NCI-H2227 treated with DMSO at 0.1 percent for 48 hours (cell line): ENCODE data around the gene SLN.

ENCODE experiments used
- DNase-seq: peaks from one replicate; lab custom pipeline; 2025; lab: John Stamatoyannopoulos, UW

SLN gene

DNA sequence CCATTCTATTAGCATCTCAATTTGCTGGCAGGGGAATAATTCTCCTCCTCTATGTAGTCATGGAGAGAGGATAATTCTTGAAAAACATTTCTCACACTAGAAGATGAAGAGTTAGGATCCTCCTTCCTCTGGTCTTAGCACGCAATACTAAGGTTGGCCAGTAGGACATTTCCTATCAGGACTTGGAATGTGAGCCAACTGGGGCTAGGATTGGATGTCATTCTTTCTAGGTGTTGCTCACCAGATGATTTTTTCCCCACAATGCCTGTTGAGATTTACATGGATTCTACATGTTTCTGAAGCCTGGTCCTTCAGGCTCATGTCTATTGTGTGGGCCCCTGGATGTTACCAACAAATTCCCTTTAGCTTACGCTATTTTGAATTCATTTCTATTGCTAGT is 28.0 kb downstream of the SLN start:
- no peak for DNase-seq

DNA sequence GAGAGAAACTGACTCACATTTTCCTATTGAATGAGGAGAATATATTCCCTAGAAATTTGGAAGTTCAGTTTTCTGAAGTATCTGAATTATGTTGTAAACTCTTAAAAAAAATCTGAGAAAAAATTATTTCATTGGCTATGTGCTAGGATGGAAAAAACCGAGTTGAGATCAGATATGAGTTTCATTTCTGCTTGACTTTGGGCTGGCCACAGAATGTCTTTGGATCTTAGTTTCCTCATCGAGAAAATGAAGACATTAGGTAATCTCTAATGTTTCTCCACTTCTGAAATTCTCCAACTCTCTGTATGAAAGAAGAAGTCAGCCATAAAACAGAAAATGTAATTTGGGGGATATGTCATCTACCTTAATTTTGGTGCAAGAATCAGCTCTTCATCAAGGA is 28.8 kb downstream of the SLN start:
- DNase-seq, result no peak

DNA sequence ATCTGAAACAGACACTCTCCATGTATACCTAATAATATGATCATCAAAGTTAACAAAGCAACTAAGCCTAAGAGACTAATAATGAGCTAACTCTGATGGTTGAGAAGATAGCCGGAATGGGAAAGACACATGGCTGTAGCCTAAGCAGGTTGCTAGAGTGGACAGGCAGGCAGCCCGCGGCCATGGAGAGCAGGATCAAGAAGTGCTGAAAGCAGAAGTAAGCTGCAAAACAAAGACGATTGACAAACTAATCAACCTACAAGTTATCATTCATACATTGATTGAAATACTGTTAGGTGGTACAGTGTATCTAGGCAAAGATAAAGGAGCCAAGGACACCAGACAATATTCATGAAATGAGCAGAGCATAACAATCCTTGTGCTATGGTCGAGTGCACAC is 29.3 kb downstream of the SLN start:
- DNase-seq, result no peak

DNA sequence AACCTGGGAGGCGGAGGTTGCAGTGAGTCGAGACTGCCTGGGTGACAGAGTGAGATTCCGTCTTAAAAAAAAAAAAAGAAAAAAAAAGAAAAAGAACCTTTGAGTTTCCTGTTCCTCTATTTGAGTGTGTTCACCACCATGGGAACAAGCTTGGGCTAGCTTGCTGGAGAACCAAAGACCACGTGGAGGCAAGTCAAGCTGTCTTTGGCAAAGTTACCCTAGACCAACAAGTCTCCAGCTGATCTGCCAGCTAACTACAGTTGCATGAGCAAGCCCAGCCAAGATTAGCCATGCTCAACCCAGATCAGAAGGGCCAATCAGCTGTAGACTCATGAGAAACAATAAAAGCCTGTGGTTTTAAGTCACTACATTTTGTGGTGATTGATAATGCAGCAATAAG is 29.7 kb downstream of the SLN start:
- no peak for DNase-seq

DNA sequence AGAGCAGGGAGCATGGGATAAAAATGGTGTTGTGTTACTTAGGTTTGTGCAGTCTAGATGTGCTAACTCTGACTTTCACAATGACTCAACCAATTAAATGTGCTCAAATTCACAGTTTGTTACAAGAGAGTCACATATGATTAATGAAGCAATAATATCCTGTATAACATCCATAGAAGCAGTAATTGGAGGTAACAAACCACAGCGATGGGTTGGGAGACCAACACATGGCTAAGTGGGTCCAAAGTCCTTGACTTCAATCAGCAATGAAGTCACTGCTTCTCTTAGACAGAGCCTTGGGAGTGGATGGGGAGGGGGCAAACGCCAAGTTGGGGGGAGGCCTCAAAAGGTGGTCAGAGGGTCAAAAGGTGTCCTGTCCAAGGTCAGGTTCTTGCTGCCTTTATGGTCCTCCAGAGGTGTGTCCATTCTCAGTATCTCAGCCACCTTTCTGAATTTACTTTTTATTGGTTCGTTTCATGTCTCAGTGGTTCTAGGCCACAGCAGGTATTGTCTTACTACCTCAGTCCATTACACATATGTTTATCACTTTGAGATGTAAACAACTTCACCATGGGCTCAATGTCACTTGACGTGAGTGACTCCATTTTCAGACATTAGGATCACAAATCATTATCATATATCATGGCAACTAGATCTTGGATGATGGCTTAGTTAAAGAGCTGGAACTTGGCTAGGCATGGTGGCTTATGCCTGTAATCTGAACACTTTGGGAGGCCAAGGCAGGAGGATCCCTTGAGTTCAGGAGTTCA is 32.4 kb downstream of the SLN start:
- no peak for DNase-seq

DNA sequence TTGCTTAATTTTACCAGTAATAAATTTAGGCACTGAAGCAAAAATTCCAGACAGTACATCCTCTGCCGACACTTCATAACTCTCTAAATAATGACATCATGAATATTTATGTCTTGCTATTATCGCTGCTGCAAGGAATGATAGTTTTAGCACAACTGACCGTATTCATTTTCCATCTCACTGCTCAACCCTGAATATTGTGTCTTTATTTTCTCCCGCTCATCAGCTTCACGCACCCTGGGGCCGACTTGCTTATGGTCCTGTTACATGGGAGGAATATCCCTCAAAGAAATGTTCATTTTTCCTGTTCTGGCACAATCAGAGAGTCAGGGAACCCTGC is 33.3 kb downstream of the SLN start:
- DNase-seq, result no peak

DNA sequence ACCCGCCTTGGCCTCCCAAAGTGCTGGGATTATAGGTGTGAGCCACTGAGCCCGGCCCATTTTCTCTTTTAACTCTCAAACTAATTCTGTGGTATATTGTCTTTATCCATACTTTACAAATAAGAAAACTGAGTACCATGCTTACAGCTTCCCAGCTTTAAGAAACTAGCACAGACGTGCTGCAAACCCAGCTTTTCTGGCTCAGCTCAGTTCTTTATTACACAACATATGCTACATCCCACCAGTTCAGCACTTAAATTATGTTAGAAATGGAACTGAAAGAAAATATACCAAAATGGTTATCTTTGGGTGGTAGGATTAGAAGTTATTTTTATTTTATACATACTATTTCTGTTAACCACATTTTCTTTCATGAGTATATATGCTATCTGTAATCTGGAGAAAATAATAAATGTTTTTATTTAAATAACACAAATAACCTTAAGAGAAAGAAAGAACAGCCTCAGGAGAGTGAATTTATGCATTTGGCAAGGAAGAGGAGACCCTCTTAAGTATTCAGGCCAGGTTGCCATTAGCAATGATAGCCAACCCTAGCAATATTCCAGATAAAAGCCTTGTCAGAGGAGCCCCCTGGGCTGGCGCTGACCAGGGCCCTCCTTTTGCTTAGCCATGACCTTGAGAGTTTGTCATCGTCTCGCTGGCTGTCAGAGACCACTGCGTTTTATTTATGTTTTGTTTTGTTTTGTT is 33.8 kb downstream of the SLN start:
- no peak for DNase-seq

DNA sequence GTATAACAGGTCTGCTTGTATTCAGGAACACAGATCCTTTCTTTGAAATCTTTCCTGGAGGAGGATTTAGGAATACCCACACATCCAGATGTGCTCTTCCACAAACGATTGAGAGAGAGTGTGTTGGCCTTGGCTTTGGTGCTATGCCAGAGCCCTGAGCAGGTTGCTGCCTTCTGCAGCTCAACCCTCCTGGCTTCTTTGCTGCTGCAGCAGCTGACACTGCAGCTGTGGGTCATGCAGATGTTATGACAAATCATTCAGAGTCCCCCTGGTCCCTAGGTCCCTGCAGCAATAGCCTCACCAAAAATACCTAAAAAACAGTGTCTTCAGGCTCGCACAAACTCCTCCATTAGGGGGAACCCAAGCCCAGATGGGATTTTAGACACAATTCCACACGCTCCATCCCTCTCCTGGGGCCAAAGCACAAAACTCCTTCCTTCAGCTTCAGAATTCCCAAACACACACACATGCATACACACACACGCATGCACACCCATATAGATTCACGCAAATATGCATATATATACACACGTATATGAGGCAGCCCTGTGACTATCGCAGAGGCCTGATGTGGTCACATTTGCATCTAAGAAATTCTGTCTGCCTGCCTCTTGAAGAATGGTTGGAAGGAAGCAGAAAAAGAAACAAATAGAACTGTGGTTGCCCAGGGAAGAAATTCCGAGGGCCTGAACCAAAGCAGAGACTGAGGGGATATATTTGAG is 35.4 kb downstream of the SLN start:
- DNase-seq, result no peak

DNA sequence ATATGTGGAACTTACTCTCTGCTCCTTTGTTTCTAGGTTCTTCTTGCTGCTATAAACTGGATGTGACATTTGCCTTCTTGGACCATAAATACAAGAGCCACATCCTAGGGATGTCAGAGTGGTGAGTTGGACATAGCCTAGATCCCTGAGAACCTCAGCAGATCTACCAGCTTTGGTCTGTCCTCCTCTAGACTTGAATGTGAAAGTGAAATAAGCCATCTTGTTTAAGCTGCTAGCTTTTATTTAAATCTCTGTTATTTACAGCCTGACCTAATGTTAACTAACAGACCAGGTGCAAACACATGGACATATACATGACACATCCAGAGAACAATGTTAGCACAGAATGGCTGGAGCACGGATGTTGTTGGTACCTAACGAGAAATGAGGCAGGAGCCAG is 36.0 kb downstream of the SLN start:
- DNase-seq, result no peak

DNA sequence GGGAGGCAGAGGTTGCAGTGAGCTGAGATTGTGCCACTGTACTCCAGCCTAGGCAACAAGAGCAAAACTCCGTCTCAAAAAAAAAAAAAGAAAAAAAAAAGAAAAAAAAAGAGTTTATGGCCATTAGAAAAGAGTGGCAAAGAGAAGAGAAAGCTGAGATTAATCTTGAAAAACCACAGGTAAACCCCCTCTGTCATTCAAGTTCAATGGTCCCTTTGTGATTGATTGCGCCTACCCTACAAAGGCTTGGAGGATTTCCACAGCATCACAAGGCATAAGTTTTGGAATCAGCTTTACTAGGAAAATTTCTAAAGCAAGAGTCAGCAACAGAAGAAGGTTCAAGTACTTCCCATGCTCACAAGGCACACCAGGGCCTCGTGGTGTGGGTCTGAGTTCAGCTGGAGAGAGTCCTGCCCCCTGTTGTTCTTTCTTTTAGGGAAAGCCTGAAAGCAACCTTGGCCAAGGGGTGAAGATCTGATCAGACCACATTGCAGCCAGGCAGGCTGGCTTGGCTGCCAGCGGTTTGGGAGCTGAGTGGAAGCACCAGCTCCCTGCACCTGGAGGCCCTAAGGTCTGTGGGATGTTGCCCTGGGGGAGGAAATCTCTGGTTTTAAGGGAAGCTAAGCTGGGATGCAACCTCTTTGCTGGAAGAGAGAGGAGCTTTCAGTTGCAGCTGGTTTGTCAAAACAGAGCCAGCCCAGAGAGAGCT is 41.8 kb downstream of the SLN start:
- DNase-seq, result no peak

DNA sequence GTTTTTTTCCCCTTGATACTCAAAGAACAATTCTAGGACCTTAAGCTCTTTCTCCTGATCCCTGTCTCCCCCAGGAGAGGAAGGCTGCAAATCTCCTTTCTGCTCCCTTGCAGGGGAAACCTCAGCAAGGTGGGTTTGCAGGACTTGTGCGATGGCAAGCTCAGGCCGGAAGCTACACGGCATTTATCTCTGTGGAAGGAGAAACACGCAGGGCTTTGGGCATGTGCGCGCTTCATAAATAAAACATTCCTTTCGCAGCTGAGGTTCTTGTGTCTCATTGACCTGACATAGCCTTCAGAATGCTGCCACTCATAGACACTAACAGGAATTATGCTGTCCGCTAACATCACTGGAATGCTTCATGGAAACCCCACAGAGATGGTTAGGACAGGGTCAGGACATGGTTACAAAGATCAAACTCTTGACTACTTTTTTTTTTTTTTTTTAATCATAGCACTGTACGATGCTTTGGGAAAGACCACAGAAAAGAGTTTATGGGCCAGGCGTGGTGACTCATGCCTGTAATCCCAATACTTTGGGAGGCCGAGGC is 42.6 kb downstream of the SLN start:
- no peak for DNase-seq

DNA sequence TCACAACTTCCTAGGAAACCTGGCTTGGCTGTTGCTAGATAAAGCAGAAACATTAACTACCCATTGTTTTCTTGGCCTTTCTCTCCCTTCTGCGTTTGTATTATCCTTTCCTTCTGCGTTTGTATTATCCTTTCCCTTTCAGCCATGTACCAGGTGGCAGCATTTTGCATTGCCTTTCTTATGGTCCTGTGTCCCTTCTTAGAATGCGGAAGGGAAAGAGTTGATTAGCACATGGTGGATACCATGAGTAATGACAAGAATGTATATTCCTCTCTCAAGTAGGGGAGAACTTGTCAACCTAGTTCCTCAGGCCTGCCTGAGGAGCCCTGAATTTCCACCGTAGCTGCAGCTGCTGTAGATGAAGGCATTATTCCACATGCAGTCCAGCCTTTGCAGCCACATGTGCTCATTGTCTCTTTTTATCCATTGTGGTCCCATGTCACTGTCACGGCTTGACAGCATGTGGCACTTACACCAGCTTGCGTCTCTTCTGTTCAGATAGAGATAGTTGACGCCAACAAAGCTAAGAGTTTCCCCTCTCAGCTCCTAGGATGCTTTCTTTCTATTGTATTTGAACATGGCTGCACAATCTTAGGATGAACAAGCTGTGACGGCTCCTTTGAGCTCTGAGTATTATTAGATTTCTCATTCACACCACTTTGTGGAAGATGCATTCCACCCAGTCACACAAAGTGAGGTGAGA is 44.8 kb downstream of the SLN start:
- DNase-seq, result no peak

DNA sequence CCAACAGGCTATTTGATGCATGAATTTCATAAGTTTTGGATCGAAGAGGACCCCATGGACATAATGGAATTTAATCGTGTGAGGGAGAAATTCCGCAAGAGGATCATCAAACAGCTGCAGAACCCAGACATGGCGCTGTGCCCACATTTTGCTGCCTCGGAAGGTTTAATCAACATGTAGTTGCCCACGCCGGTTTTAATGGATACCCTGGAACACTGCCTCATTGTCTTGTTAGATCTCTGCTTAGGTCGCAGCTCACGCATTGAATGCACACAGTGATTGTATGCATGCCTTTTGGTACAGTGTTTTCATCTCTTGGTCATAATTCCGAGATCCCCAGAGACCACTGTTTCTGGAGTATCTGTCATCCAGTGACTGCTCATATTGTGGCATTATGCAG is 46.8 kb downstream of the SLN start:
- DNase-seq, result peak; percentile 13

DNA sequence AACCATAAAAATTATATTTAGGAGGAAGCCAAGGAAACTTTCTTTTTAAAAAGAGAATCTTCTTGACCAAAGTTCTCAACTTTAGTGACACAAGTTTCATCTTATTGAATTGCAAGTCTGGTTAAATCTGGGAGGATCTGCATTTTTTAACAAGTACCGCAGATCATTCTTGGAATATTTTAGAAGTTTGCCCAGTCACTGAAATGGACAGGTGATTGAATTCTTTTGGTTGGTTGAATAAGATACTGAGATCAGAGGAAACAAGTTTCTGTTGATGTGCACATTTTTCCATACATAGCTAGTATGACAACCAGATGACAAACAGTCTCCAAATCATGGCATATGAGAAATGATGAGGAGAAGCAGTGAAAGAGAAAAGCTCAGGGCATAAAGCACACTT is 50.2 kb downstream of the SLN start:
- no peak for DNase-seq

DNA sequence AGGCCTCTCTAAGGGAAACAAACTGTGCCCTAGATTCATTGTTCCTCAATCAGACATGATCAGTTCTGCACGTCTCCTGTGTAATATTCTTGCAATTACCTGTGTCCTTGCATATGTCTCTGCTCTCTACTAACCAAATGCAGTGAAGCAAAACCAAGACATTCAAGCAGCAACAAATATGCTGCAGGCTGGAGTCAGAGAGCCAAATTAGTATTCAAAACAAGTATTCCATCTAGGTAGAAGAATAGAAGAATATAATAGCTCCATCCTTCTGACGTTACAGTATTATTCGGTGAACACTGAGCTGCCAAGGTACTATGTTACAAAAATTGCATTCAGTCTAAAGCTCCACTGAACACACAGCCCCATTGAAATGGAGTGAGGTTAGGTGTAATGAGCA is 51.8 kb downstream of the SLN start:
- no peak for DNase-seq

DNA sequence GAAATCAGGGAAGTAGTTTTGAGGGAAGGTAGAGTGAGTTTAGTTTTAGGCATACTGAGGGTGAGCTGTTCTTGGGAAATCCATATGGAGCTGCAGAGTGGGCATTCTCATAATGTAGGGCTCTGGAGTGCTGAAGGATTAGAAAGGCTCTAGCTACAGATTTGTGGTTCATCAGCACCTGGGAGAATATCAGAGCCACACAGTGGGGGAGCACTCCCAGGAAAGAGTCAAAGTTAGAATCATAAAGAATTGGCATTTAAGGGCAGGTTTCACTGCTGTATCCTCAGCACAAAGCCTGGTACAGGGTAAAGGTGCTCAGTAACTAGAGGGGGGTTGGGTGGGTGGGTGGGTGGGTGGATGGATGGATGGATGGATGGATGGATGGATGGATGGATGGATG is 52.5 kb downstream of the SLN start:
- no peak for DNase-seq
